Measurements from ENCODE around the gene VGLL4. TPM values are rescaled to one million over a fixed set of nuclear protein-coding genes. Genes with fewer than 3 reads are reported as not detected.

The VGLL4 gene
- total RNA-seq, 1 donor from 2014 or later: 29.3 TPM

GRCh38 chr3:11613319-11613718, 30.4 kb downstream of the VGLL4 start:
- no peaks in the 10 kb centered on the region for H3K36me3 ChIP-seq
- no peaks in the 10 kb centered on the region for H3K27me3 ChIP-seq (ENCODE audit: low read depth)
- H3K9me3 ChIP-seq (replicated peaks): no peaks in the 10 kb centered on the region
- no peak for DNase-seq
- intact Hi-C loops (cut with micrococcal nuclease): no loop called here
- no peak overlapping the region for H3K4me3 ChIP-seq
- H3K27ac ChIP-seq (replicated peaks): peak overlapping the region; percentile 6
- TF ChIP-seq CTCF (IDR thresholded peaks at IDR 0.05; ENCODE audit: borderline replicate concordance): no peak
- H3K4me1 ChIP-seq: peaks cover 95% of the 10 kb centered on the region

- no peak for TF ChIP-seq CTCF (IDR thresholded peaks at IDR 0.05; ENCODE audit: borderline replicate concordance)
- Histone ChIP-seq H3K36me3 (no peaks in the 10 kb centered on the region), H3K27ac (replicated peaks) (peak overlapping the region; percentile 6), H3K9me3 (replicated peaks) (no peaks in the 10 kb centered on the region), H3K27me3 (ENCODE audit: low read depth) (no peaks in the 10 kb centered on the region), H3K4me1 (peaks cover 97% of the 10 kb centered on the region), H3K4me3 (no peak overlapping the region)
- intact Hi-C loops (cut with micrococcal nuclease): no loop called here
- DNase-seq: no peak
Observed at GRCh38 chr3:11612515-11613188, 31.1 kb downstream of the VGLL4 start.

GRCh38 chr3:11611341-11611799, 32.3 kb downstream of the VGLL4 start:
- H3K4me3 ChIP-seq: no peak overlapping the region
- H3K27ac ChIP-seq (replicated peaks): peak overlapping the region; percentile 13
- DNase-seq: no peak
- H3K27me3 ChIP-seq (ENCODE audit: low read depth): no peaks in the 10 kb centered on the region
- H3K9me3 ChIP-seq (replicated peaks): no peaks in the 10 kb centered on the region
- intact Hi-C loops (cut with micrococcal nuclease): no loop called here
- no peaks in the 10 kb centered on the region for H3K36me3 ChIP-seq
- no peak for TF ChIP-seq CTCF (IDR thresholded peaks at IDR 0.05; ENCODE audit: borderline replicate concordance)
- peaks cover 100% of the 10 kb centered on the region for H3K4me1 ChIP-seq

- H3K4me3 ChIP-seq: peak overlapping the region; percentile 27
- intact Hi-C loops (cut with micrococcal nuclease): no loop called here
- no peaks in the 10 kb centered on the region for H3K36me3 ChIP-seq
- peak overlapping the region; percentile 39 for H3K27ac ChIP-seq (replicated peaks)
- DNase-seq: no peak
- no peaks in the 10 kb centered on the region for H3K9me3 ChIP-seq (replicated peaks)
- TF ChIP-seq CTCF (IDR thresholded peaks at IDR 0.05; ENCODE audit: borderline replicate concordance): no peak
- no peaks in the 10 kb centered on the region for H3K27me3 ChIP-seq (ENCODE audit: low read depth)
- H3K4me1 ChIP-seq: peaks cover 100% of the 10 kb centered on the region
Observed at GRCh38 chr3:11610700-11611275, 32.9 kb downstream of the VGLL4 start.

GRCh38 chr3:11610044-11610671, 33.6 kb downstream of the VGLL4 start:
- Histone ChIP-seq H3K4me3 (peak overlapping the region; percentile 27), H3K27ac (replicated peaks) (peak overlapping the region; percentile 39), H3K27me3 (ENCODE audit: low read depth) (no peaks in the 10 kb centered on the region), H3K36me3 (no peaks in the 10 kb centered on the region), H3K9me3 (replicated peaks) (no peaks in the 10 kb centered on the region), H3K4me1 (peaks cover 100% of the 10 kb centered on the region)
- TF ChIP-seq CTCF (IDR thresholded peaks at IDR 0.05; ENCODE audit: borderline replicate concordance): no peak
- intact Hi-C loops (cut with micrococcal nuclease): no loop called here
- no peak for DNase-seq

Measured in left ventricle myocardium inferior (tissue), 1 donor.